Inflammatory macrophage (primary cell): Measurements from ENCODE around the gene TSPAN11.
"Not testable (repeated sequence)": the region's sequence is repeated elsewhere in the genome, so short reads cannot be mapped to it uniquely, and the experiment has no call there.

Source experiments
- DNase-seq, 2 donors: peaks; one replicate each; pipeline ENCODE4 v3.0.0-alpha.2; 2020 to 2022

The TSPAN11 gene

GRCh38 chr12:31021181-31021580, 94.6 kb downstream of the TSPAN11 start:
- no peak for DNase-seq

GRCh38 chr12:31021809-31022494, 95.4 kb downstream of the TSPAN11 start:
- DNase-seq, result no peak

- no peak for DNase-seq
Measured at GRCh38 chr12:31023271-31023724, 96.8 kb downstream of the TSPAN11 start.

- no peak for DNase-seq
Measured at GRCh38 chr12:31026202-31026601, 99.7 kb downstream of the TSPAN11 start.

- DNase-seq, result not testable (repeated sequence)
Measured at GRCh38 chr12:31027006-31027405, 100.5 kb downstream of the TSPAN11 start.

GRCh38 chr12:31029468-31029867, 102.9 kb downstream of the TSPAN11 start:
- DNase-seq, result no peak

- DNase-seq, result peak; percentile 19 to 73
Measured at GRCh38 chr12:31029916-31030562, 103.5 kb downstream of the TSPAN11 start.

GRCh38 chr12:31031951-31032335, 105.4 kb downstream of the TSPAN11 start:
- DNase-seq, result no peak

GRCh38 chr12:31033146-31033545, 106.6 kb downstream of the TSPAN11 start:
- DNase-seq, result no peak

- DNase-seq, result no peak
Measured at GRCh38 chr12:31033681-31034080, 107.1 kb downstream of the TSPAN11 start.

GRCh38 chr12:31034372-31034771, 107.8 kb downstream of the TSPAN11 start:
- no peak for DNase-seq

GRCh38 chr12:31035226-31035625, 108.7 kb downstream of the TSPAN11 start:
- DNase-seq, result no peak

- DNase-seq, result no peak
Measured at GRCh38 chr12:31035967-31036665, 109.6 kb downstream of the TSPAN11 start.

- DNase-seq, result no peak
Measured at GRCh38 chr12:31037028-31037427, 110.5 kb downstream of the TSPAN11 start.

- DNase-seq, result no peak
Measured at GRCh38 chr12:31037931-31038330, 111.4 kb downstream of the TSPAN11 start.

GRCh38 chr12:31041033-31041564, 114.6 kb downstream of the TSPAN11 start:
- DNase-seq, result no peak
